Measurements from ENCODE around the gene PMFBP1. TPM values are rescaled to one million over a fixed set of nuclear protein-coding genes. Genes with fewer than 3 reads are reported as not detected.
A peak's percentile ranks its signal among the peaks of the same experiment; 100 is the strongest.
"Not testable (repeated sequence)": the region's sequence is repeated elsewhere in the genome, so short reads cannot be mapped to it uniquely, and the experiment has no call there.

Gene PMFBP1
- total and polyA plus RNA-seq, 4 experiments from 2014 or later, result 0.73 to 1.1 TPM; not detected in 2

- peak overlapping the region; percentile 90 to 100 (median 100) for H3K27ac Mint-ChIP-seq
- ChIA-PET CTCF (ENCODE audit: partially characterized antibody) (interaction anchor here (0.6 to 1.6 kb wide), 4 partner anchors 15 to 211 kb away, joined by 3 to 4 read pairs (median 4); no protein-coding TSS in a partner anchor), POLR2A (ENCODE audit: partially characterized antibody) (interaction anchor here (0.7 to 2.2 kb wide), 4 partner anchors 210 to 609 kb away, joined by 4 to 9 read pairs (median 7); partner anchors contain the start of gene ZNF821)
- H3K36me3 ChIP-seq (ENCODE audit: insufficient read depth, low read length), result peaks cover 46% of the 10 kb centered on the region
- H3K36me3 Mint-ChIP-seq, result peaks cover 45 to 70% of the 10 kb centered on the region in 2 donors
- H3K9me3 ChIP-seq (ENCODE audit: control insufficient read depth in 1 of 2, low read length in 2 of 2), result no peaks in the 10 kb centered on the region
- H3K27me3 Mint-ChIP-seq, result no peaks in the 10 kb centered on the region
- peaks cover 39 to 62% (median 47%) of the 10 kb centered on the region in 4 donors for H3K4me1 Mint-ChIP-seq
- peak overlapping the region; percentile 97 to 100 (median 100) for H3K4me3 Mint-ChIP-seq
- peaks cover 43% of the 10 kb centered on the region for H3K4me1 ChIP-seq (ENCODE audit: insufficient read depth, low read length)
- no peak for DNase-seq
- H3K4me3 ChIP-seq (ENCODE audit: low read length in 2 of 2), result peak overlapping the region; percentile 82 to 88
- intact Hi-C loops (cut with micrococcal nuclease), result loop anchor here (1.0 to 10.0 kb wide), 5 partner anchors 85 to 574 kb away; partner anchors contain the start of genes DHODH, IST1 and PHLPP2
- no peaks in the 10 kb centered on the region for H3K9me3 Mint-ChIP-seq
- no peaks in the 10 kb centered on the region for H3K27me3 ChIP-seq (ENCODE audit: insufficient read depth, low read length)
- peak overlapping the region; percentile 90 for H3K27ac ChIP-seq (ENCODE audit: low read depth, low read length)
These were observed 79.0 kb downstream of the PMFBP1 start for GRCh38 chr16:72092832-72093447.

- H3K36me3 Mint-ChIP-seq, result peaks cover 39 to 66% of the 10 kb centered on the region in 2 donors
- Histone ChIP-seq H3K27me3 (ENCODE audit: insufficient read depth, low read length) (no peaks in the 10 kb centered on the region), H3K4me1 (ENCODE audit: insufficient read depth, low read length) (peaks cover 43% of the 10 kb centered on the region), H3K9me3 (ENCODE audit: control insufficient read depth in 1 of 2, low read length in 2 of 2) (no peaks in the 10 kb centered on the region), H3K36me3 (ENCODE audit: insufficient read depth, low read length) (peaks cover 42% of the 10 kb centered on the region), H3K27ac (ENCODE audit: low read depth, low read length) (no peak overlapping the region), H3K4me3 (ENCODE audit: low read length in 2 of 2) (no peak overlapping the region)
- no peaks in the 10 kb centered on the region for H3K27me3 Mint-ChIP-seq
- no peak for DNase-seq
- H3K9me3 Mint-ChIP-seq, result no peaks in the 10 kb centered on the region
- H3K4me3 Mint-ChIP-seq, result peak overlapping the region in 7 of 8 donors; percentile 27 to 100 (median 71)
- H3K27ac Mint-ChIP-seq, result peak overlapping the region in 5 of 7 donors; percentile 3 to 90 (median 30)
- H3K4me1 Mint-ChIP-seq, result peaks cover 34 to 62% (median 45%) of the 10 kb centered on the region in 4 donors
- intact Hi-C loops (cut with micrococcal nuclease), result loop anchor here (5.0 to 10.0 kb wide), 3 partner anchors 366 to 576 kb away; partner anchors contain the start of gene PHLPP2
- ChIA-PET POLR2A (ENCODE audit: partially characterized antibody) (no interaction called here), CTCF (ENCODE audit: partially characterized antibody) (no interaction called here)
These were observed 80.7 kb downstream of the PMFBP1 start for GRCh38 chr16:72091217-72091616.

GRCh38 chr16:72085002-72085401 lies 87.0 kb downstream of the PMFBP1 start:
- Histone ChIP-seq H3K9me3 (ENCODE audit: control insufficient read depth in 1 of 2, low read length in 2 of 2) (peaks cover 0 to 5% of the 10 kb centered on the region in 2 donors), H3K27me3 (ENCODE audit: insufficient read depth, low read length) (no peaks in the 10 kb centered on the region), H3K36me3 (ENCODE audit: insufficient read depth, low read length) (peaks cover 36% of the 10 kb centered on the region), H3K4me3 (ENCODE audit: low read length in 2 of 2) (no peak overlapping the region), H3K27ac (ENCODE audit: low read depth, low read length) (no peak overlapping the region), H3K4me1 (ENCODE audit: insufficient read depth, low read length) (no peaks in the 10 kb centered on the region)
- no peak for DNase-seq
- H3K9me3 Mint-ChIP-seq, result peaks cover 0 to 13% (median 5%) of the 10 kb centered on the region in 8 donors
- peaks cover 44 to 54% of the 10 kb centered on the region in 2 donors for H3K36me3 Mint-ChIP-seq
- intact Hi-C loops (cut with micrococcal nuclease), result no loop called here
- no peaks in the 10 kb centered on the region for H3K27me3 Mint-ChIP-seq
- ChIA-PET CTCF (ENCODE audit: partially characterized antibody) (no interaction called here), POLR2A (ENCODE audit: partially characterized antibody) (no interaction called here)
- H3K4me1 Mint-ChIP-seq, result peaks cover 0 to 6% (median 2%) of the 10 kb centered on the region in 4 donors
- no peak overlapping the region for H3K27ac Mint-ChIP-seq
- H3K4me3 Mint-ChIP-seq, result no peak overlapping the region

- H3K4me1 Mint-ChIP-seq, result peaks cover 0 to 6% (median 2%) of the 10 kb centered on the region in 4 donors
- no peak overlapping the region for H3K4me3 Mint-ChIP-seq
- ChIA-PET CTCF (ENCODE audit: partially characterized antibody) (no interaction called here), POLR2A (ENCODE audit: partially characterized antibody) (no interaction called here)
- no peaks in the 10 kb centered on the region for H3K4me1 ChIP-seq (ENCODE audit: insufficient read depth, low read length)
- H3K4me3 ChIP-seq (ENCODE audit: low read length in 2 of 2), result no peak overlapping the region
- no peak for DNase-seq
- intact Hi-C loops (cut with micrococcal nuclease), result no loop called here
- no peak overlapping the region for H3K27ac ChIP-seq (ENCODE audit: low read depth, low read length)
- H3K9me3 Mint-ChIP-seq, result peaks cover 0 to 13% (median 5%) of the 10 kb centered on the region in 8 donors
- peaks cover 0 to 5% of the 10 kb centered on the region in 2 donors for H3K9me3 ChIP-seq (ENCODE audit: control insufficient read depth in 1 of 2, low read length in 2 of 2)
- no peaks in the 10 kb centered on the region for H3K27me3 ChIP-seq (ENCODE audit: insufficient read depth, low read length)
- H3K36me3 Mint-ChIP-seq, result peaks cover 43 to 48% of the 10 kb centered on the region in 2 donors
- H3K27me3 Mint-ChIP-seq, result no peaks in the 10 kb centered on the region
- peaks cover 30% of the 10 kb centered on the region for H3K36me3 ChIP-seq (ENCODE audit: insufficient read depth, low read length)
- H3K27ac Mint-ChIP-seq, result no peak overlapping the region
These were observed 87.5 kb downstream of the PMFBP1 start for GRCh38 chr16:72084445-72084844.

- Mint-ChIP-seq H3K36me3 (peaks cover 37 to 42% of the 10 kb centered on the region in 2 donors), H3K9me3 (peaks cover 0 to 13% (median 5%) of the 10 kb centered on the region in 8 donors), H3K4me1 (peaks cover 0 to 4% (median under 1%) of the 10 kb centered on the region in 4 donors), H3K27ac (no peak overlapping the region), H3K4me3 (no peak overlapping the region), H3K27me3 (no peaks in the 10 kb centered on the region)
- H3K9me3 ChIP-seq (ENCODE audit: control insufficient read depth in 1 of 2, low read length in 2 of 2), result peaks cover 0 to 5% of the 10 kb centered on the region in 2 donors
- no peaks in the 10 kb centered on the region for H3K27me3 ChIP-seq (ENCODE audit: insufficient read depth, low read length)
- CTCF ChIA-PET (ENCODE audit: partially characterized antibody), result interaction anchor here (1.2 kb wide), 1 partner anchor 10 kb away, joined by 3 read pairs; no protein-coding TSS in a partner anchor
- no peak for DNase-seq
- H3K4me3 ChIP-seq (ENCODE audit: low read length in 2 of 2), result no peak overlapping the region
- H3K36me3 ChIP-seq (ENCODE audit: insufficient read depth, low read length), result peaks cover 25% of the 10 kb centered on the region
- POLR2A ChIA-PET (ENCODE audit: partially characterized antibody), result no interaction called here
- H3K4me1 ChIP-seq (ENCODE audit: insufficient read depth, low read length), result no peaks in the 10 kb centered on the region
- intact Hi-C loops (cut with micrococcal nuclease), result no loop called here
- H3K27ac ChIP-seq (ENCODE audit: low read depth, low read length), result no peak overlapping the region
These were observed 88.1 kb downstream of the PMFBP1 start for GRCh38 chr16:72083778-72084404.

- H3K4me3 ChIP-seq (ENCODE audit: low read length in 2 of 2); POLR2A ChIA-PET (ENCODE audit: partially characterized antibody); H3K4me1 ChIP-seq (ENCODE audit: insufficient read depth, low read length); H3K27ac Mint-ChIP-seq; DNase-seq; H3K27me3 Mint-ChIP-seq; intact Hi-C loops (cut with micrococcal nuclease); H3K4me1 Mint-ChIP-seq; H3K9me3 ChIP-seq (ENCODE audit: control insufficient read depth in 1 of 2, low read length in 2 of 2); H3K27ac ChIP-seq (ENCODE audit: low read depth, low read length); H3K9me3 Mint-ChIP-seq; H3K4me3 Mint-ChIP-seq; H3K27me3 ChIP-seq (ENCODE audit: insufficient read depth, low read length); H3K36me3 ChIP-seq (ENCODE audit: insufficient read depth, low read length): not testable (repeated sequence)
- CTCF ChIA-PET (ENCODE audit: partially characterized antibody), result interaction anchor here (0.9 to 2.6 kb wide), 2 partner anchors 10 to 16 kb away, joined by 3 to 9 read pairs; partner anchors contain the start of gene TXNL4B
- peaks cover 0 to 11% of the 10 kb centered on the region in 2 donors for H3K36me3 Mint-ChIP-seq
These were observed 94.8 kb downstream of the PMFBP1 start for GRCh38 chr16:72076991-72077706.

GRCh38 chr16:72075067-72075466 lies 96.9 kb downstream of the PMFBP1 start:
- H3K9me3 ChIP-seq (ENCODE audit: control insufficient read depth in 1 of 2, low read length in 2 of 2); H3K4me1 Mint-ChIP-seq; H3K27me3 Mint-ChIP-seq; H3K9me3 Mint-ChIP-seq; CTCF ChIA-PET (ENCODE audit: partially characterized antibody); H3K27me3 ChIP-seq (ENCODE audit: insufficient read depth, low read length); H3K4me3 Mint-ChIP-seq; intact Hi-C loops (cut with micrococcal nuclease); H3K27ac Mint-ChIP-seq; H3K27ac ChIP-seq (ENCODE audit: low read depth, low read length); DNase-seq; H3K36me3 Mint-ChIP-seq; H3K4me1 ChIP-seq (ENCODE audit: insufficient read depth, low read length); H3K36me3 ChIP-seq (ENCODE audit: insufficient read depth, low read length); H3K4me3 ChIP-seq (ENCODE audit: low read length in 2 of 2); POLR2A ChIA-PET (ENCODE audit: partially characterized antibody): not testable (repeated sequence)

Measured in CD4-positive, alpha-beta memory T cell (primary cell).